Measurements from ENCODE around the gene PNPO.

GRCh38 chr17:47998044-47998443 lies 56.7 kb downstream of the PNPO start:
- TF ChIP-seq CTCF (IDR thresholded peaks at IDR 0.05; ENCODE audit: poor library complexity) (no peak), EZH2phosphoT487 (IDR thresholded peaks at IDR 0.05; ENCODE audit: low read depth, severe bottlenecking, unreplicated experiment) (no peak)

All from hepatocyte (in vitro differentiated cells).